GM18520 (cell line): ENCODE measurements around the gene GSX1.
"Not testable (repeated sequence)": the region's sequence is repeated elsewhere in the genome, so short reads cannot be mapped to it uniquely, and the experiment has no call there.

ENCODE experiments used
- ATAC-seq: cut with Tn5 transposase; IDR thresholded peaks from one replicate; pipeline ENCODE4 v1.9.1; 2021; ENCODE audit not compliant: unreplicated experiment

Gene GSX1

DNA sequence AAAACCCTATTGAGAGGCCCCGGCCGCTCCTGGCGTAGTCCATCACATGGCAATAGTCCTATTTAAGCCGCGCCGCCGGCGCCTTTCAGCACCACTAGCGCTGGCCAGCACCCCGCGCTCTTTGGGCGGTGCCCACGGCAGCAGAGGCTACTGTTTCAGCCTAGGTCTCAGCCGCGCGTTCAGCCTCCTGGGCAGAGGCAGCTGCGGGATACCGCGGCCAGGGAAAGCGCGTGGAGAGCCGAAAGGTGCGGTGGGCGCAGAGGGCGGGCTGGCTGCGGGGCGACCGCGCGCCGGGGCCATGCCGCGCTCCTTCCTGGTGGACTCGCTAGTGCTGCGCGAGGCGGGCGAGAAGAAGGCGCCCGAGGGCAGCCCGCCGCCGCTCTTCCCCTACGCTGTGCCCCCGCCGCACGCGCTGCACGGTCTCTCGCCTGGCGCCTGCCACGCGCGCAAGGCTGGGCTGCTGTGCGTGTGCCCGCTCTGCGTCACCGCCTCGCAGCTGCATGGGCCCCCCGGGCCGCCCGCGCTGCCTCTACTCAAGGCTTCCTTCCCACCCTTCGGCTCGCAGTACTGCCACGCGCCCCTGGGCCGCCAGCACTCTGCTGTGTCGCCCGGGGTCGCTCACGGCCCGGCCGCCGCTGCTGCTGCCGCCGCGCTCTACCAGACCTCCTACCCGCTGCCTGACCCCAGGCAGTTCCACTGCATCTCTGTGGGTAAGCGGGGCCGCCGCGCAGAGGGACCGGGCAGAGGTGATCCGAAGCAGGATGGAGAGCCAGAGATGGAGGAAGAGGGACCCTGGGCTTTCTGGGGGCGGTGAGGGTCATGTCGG is at the start of gene GSX1:
Gene GSX1, plus strand, starts transcription at position 91 of the 826 bp plus-strand sequence. Its CDS starts 208 bp downstream, at position 299.
- ATAC-seq = no peak

DNA sequence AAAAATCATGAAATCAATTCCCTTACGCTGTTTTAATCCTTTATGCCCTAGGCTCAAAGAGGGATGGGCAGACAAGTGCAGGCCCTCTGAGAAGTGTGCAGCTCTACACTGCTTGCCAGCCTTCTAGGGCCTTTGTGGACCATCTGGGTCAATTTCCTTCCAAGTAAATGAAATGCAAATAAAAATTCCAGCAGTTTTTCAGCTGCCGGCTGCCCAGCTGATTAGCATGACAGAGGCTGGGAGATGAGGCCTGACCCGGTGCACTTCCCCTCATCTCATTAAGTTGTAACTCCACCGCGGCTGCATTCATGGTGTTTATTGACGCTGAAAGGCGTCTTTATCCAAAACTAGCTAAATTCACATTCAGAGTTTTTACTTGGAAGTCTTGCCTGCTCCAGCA is 47.5 kb upstream of the GSX1 start:
- ATAC-seq = no peak

DNA sequence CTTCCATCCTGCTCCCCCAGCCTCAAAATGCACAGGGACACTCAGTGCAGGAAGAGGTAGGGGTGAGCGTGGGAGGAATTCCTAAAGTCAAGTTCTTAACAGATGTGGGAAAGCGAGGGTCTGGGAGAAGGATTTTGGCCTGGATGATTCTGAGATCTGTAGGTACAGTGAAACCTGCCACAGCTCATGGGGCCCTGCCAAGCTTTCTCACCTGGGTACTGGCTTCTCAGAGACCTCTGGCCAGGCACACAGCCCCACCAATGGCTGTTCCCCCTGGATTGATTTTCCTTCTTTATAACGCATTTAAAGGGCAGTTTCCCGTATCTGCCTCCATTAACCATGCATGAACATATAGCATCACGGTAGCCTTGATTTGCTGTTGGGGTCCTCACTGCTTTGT is 47.0 kb upstream of the GSX1 start:
- no peak for ATAC-seq

DNA sequence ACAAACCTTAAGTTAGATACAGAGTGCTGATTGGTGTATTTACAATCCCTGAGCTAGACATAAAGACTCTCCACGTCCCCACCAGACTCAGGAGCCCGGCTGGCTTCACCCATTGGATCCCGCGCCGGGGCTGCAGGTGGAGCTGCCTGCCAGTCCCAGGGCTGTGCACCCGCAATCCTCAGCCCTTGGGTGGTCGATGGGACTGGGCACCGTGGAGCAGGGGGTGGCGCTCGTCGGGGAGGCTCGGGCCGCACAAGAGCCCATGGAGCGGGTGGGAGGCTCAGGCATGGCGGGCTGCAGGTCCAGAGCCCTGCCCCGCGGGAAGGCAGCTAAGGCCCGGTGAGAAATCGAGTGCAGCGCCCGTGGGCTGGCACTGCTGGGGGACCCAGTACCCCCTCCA is 44.1 kb upstream of the GSX1 start:
- not testable (repeated sequence) for ATAC-seq

DNA sequence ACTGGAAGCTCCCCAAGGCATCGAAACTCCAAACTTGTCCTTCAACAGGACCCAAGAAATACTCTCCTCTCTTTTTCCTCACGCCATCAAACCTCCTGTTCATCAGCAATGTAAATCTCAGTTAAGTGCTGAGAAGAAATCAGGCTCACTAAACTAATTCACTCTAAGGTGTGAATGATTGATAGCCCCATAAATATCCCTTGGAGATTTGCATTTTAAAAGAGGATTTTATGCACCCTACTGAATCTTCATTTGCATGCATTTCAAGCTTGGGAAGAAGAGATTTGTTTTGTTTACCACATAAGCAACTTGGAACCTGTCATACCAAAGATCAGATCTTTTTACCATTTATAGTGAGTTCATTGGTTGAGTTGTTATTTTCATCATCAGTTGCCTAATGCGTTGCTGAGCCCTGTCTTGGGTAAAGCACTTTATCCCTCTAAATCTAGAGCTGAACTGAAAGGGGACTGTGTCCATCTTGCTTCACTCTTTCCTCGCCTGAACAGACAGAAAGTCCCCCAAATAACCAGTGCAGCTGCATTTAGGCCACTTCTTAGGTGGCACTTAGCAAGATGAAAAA is 40.2 kb upstream of the GSX1 start:
- ATAC-seq = no peak

DNA sequence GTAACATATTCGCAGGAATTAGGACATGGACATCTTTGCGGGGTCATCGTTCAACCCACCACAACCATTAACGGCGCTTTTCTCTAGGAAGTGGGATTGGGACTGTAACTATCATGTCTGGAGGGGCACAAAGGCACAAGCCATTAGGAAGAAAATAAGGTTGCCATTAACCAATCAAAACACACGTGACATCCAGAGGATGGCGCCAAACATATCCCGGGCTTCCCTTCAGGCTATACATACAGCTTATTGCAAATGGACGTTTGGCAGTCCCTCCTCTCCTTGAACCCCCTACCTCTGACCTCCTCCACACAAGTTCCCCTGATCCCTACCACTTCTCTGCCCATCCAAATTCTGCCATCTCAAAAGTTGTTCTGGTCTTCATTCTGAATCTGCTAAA is 26.6 kb upstream of the GSX1 start:
- no peak for ATAC-seq

DNA sequence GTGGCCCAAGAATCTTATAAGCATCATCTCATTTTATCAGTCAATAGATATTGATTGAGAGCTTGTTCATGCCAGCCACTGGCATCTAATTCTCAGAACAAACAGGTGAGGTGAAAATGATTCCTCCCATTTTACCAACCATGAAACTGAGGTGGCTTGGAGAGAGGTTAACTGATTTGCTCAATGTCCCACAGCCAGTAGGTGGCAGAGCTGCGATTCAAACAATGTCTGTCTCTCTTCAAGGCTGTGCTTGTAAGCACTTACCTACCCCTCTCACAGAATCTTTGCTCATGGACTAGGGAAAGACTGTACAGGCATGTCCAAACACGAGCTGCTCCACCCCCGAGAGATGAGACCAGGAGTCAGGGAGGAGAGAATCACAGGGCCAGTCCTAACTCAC is 21.5 kb upstream of the GSX1 start:
- ATAC-seq = no peak

DNA sequence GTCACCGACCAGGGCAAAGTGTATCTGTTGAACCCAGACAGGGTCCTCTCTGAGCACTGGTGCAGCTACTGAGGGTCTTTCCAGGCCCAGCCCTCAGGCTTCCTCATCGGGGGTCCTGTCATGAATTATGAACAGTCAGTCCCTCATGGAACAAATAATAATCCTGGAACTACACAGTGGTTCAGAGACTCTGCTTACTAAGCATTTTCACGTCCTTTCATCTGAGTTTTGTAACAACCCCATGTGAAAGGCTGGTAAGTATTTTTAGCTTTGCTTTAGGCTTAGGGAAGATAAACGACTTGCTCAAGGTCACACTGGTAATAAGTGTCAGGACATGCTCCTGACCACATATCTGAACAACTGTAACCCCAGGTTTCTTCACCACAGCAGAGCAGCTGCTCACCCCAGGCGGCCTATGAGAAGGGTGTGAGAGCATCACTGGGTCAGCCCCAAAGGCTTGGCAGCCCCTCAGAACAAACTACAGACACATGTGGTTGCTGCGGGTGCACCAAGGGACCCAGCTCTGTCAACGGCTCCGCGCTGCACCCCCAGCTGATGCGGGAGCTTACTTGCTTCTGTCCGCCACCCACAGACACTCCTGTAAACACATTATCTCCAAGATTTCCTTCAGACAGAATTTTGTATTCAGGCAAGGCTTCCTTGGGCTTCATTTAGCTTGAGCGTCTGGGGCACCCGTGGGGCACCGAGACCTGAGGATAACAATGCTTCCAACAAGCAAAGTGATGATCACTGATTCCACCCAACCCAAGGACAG is 19.4 kb upstream of the GSX1 start:
- ATAC-seq = peak; percentile 56

DNA sequence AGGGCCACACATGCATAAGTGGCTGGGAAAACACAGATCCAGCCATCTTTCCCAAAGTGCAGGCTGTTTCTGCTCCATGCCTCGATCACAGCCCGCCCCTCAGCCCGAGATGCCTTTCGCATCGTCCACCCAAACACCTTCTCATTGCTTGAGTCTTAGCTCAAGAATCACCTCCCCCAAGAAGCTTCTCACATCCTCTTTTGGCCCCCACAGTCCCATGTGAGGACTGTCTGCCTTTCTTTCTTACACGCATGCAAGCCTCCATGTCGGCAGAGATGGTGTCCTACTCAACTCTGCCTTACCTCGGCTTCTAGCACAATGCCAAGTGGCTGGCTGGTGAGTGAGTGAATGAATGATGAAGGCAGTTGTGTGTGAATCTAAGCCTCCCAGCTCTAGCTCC is 18.1 kb upstream of the GSX1 start:
- peak; percentile 55 for ATAC-seq

DNA sequence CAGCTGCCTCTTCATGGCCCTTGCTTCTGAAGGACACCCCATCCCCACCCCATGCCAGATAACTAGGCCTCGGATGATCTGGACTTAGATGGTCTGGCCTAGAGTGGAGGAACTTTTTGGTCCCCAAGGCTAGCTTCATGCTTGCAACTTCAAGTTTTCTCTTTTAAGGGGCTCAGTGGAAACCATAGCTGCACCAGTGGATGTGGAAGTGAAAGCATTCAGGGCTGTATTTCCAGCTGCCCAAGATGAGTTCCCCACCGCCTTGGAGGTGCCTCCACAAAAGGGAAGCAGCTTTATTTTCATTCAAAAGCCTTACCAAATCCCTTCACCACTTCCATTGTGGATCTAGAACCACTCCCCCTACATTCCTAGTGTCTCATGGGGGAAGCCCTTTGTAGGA is 17.6 kb upstream of the GSX1 start:
- ATAC-seq = no peak

DNA sequence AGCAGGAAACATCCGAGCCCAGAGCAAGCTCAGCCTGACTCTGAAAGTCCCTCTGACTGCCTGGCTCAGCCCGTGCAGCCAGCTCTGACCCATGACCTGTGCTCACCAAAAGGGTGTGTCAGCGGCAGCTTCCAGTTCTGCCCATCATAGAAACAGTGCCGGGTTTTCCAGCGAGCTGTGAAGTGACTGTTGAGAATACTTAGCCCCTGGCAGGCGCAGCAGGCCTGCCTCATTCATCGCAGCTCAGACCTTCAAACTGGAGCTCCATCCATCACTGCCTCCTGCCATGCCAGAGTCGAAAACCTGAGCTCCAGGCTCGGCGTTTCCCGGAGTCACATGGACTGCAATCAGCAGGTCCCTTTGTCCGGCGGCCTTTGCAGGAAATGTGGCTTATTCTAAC is 16.3 kb upstream of the GSX1 start:
- no peak for ATAC-seq

DNA sequence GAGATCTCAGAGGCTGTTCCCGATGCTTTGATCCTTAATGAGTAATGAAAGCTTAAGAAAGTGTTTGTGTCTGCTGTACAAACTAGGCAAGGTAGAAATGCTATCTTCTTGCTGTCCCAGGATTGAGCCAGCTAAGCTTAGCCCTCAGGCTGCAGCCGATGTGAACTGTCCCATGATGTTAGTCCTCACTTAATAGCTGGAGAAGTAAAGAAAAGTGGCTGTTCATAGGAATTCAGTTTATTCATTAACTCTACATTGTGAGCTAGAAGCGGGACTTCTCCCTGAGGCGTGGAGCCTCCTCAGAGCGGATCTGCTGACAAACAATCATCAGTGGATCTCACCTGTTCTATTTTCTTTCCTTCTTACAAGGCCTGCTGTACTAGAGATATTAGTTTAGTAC is 10.1 kb upstream of the GSX1 start:
- ATAC-seq = no peak

DNA sequence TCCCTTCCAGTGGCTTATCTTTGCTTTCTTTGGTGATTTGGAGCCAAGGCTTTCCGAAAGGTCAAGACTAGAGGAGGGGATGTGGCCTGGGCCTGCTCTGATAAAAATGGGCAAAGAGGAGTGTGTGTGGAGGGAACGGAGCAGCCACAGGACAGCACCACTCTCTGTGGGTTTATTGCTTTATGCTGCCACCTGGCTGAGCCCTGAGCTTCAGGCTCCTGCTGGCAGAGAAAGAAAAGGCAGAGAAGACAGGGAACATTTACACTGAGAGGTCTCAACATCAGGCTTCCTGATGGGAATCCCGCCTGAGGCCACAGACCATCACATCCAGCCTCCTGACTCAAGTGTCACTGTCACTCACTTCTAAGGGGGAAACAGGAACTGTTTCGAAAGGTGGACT is 9.2 kb upstream of the GSX1 start:
- no peak for ATAC-seq

DNA sequence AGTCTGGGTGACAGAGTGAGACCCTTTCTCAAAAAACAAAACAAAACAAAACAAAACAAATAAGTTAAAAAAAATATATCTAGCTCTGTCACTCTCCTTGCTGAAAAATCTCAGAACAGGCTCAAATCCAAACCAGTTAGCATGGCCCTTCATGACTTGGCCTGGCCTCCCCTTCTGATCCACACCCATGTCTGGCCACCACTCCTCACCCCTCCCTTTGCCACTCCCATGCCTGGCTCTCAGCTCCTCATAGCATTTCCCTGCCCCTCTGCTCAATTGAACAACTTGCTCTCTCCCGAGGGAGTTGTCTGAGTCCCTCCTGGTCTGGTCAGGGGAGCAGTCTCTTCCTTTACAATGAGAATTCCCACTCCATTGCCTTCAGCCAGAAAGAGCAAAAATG is 4.0 kb upstream of the GSX1 start:
- no peak for ATAC-seq

DNA sequence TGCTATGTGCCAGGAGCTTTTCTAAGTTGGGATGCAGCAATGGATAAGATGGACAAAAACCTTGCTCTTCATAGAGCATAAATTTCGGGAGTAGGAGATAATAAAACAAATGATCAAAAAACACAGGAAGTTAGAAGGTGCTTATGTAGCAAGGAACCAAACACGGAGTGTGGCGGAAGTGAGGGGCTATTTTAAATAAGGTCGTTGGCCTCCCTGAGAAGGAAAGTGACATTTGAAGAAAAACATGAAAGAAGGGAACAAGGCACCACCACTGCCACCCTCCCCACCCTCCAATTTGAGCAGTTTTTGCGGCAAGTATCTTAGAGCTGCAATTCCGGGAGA is 3.2 kb upstream of the GSX1 start:
- no peak for ATAC-seq

DNA sequence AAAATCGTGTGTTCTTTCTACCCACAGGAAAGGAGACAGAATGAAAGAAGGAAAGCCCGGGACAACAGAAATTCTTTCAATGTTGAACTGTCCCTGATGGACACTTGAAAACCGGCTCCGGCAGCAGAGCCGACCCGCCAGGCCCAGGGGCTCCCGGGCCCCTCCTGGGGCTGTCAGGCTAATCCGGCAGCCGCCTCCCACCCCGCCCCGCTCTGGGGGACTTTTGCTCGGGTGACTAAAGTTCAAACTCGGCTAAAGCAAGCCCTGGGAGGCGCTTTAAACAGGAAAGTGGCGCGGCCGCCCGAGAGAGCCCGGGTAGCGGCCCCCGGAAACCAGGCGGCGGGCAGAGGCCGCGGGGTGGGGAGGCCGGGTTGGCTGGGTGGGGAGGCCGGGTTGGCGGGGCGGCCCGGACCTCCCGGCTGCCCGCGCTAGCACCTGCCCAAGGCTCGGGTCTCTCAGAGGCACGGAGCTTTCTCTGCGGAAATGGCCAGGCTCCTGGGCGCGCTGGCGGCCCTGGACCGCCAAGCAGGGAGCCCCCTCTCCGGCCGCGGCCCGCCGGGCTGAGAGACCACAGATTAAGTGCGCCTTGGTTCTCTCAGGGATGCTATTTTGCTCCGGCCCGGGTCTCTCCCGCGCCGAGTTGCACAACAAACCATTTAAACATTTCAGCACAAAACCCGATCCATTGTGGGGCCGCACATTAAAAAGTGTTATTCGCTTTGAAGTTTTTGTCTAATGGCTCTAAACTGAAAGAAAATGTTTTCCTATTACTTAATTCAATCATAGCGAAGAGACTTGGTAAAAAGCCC is 2.6 kb upstream of the GSX1 start:
- ATAC-seq = no peak

DNA sequence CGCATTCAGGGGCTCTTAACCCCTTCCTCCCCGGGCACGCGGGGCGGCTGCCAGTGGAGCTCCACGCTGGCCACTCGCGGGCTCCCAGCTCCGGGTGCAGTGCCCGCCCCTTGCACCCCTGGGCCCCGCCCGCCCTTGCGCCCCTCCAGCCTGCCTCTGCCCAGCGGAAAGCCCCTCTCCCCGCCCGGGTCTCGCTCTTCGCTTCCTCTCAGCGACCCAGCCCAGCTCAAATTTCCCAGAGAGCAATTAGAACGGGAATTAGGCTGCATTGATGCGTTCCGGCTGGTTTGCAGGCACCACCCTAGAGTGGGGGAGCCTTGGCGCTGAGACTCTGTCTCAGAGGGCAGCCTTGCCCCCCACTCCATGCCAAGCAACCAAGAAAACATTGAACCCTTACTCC is 1.8 kb upstream of the GSX1 start:
- ATAC-seq = no peak

DNA sequence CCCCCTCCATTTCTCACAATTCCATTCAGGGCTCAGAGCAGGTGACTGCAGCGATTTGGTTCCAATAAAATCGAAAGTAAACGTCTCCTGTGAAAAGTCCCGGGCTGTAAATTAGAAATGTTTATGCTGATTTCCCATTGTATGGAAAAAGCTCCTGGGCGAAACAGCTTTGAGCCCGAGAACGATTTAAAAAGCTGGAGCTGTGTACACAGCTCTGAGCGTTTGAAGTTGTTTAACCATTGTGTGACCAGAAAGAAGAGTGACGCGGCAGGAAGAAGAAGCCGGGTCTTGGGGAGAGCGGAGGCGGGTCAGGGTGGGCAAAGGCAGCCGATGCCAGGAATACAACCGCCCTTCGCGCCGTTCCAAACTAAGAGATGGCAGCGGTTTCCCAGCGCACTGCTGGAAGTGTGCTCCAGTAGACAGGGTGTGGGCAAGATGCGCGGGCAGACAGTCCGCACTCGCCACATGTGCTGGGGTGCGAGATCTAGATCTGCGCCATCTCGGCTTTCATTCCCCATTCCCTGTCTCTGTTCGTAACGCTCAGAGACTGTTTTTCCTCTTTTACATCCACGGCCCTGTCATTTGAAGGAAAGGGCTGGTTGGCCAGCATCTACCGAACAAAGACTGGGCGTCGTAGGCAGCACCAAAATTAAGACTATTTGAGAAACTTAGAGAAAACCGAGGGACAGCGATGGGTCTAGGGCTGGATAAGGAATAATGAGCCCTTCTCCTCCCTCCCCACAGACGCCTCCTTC is 960 bp upstream of the GSX1 start:
- no peak for ATAC-seq

DNA sequence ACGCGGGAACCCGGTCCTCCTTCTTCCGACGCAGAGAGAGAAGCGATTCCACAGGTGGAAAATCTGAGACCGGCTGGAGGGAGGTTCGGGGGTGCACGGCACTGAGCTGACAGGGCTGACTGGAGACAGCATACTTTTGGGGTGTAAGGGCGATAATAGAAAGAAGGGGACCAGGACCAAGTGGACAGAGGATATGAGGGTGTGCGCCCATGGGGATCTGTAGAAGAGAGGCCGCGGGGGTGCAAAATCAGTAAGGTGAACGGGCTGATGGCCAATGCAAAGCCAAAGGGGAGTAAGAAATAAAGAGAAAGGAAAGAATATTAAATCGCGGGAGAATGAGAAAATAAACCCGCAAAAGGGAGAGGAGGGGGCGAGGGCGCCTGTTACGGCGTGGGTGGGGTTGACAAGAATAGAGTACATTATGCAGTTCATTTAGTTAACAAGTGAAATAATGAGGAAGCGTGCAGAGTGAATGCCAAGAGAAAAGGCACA is 336 bp upstream of the GSX1 start:
- ATAC-seq = no peak
